Testis (tissue), 2 donors: ENCODE measurements around the gene FAM234A.

Experiments used
- CTCF ChIP-seq, 3 experiments: fragments of 450-650 bp in 2 of 3; fragments of 200-600 bp in 1 of 3; sonication (generic) in 1 of 3; IDR thresholded peaks; one replicate each; pipeline ENCODE4 v1.5.1; 2016 to 2019; ENCODE audit warnings: antibody characterized with exemption in 3 of 3, mild to moderate bottlenecking in 2 of 3, moderate library complexity in 1 of 3
- POLR2A ChIP-seq: fragments of 450-650 bp; IDR thresholded peaks from one replicate; pipeline ENCODE4 v1.6.1; 2017; ENCODE audit warnings: antibody characterized with exemption, mild to moderate bottlenecking, moderate library complexity

GRCh38 chr16:305916-306626 is 71.5 kb downstream of the FAM234A start:
- TF ChIP-seq CTCF (IDR thresholded peaks at IDR 0.05): no peak
- no peak for TF ChIP-seq POLR2A
